ENCODE results near the gene SPC25. TPM values are rescaled to one million over a fixed set of nuclear protein-coding genes. Genes with fewer than 3 reads are reported as not detected.

Gene SPC25
- total RNA-seq, 1 donor from 2014 or later: 0.18 TPM

DNA sequence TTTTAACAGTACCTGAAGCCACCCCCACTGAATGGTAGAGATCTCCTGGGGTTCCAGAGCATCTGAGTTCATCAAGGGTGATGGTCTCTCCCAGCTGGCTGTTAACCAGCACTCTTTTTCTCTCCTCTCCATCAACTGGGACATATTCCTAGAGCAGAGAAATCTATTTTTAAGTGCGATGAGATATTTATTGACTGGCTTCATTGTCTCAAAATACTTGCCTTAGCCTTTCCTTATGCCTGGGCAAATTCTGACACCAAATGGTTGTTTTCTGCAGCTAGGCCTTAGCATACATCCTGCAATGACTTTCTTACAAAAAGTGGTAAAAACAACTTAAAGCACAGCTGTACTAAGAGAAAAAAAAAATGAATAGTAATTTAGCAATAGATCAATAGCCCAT, 68.2 kb downstream of the SPC25 start:
- intact Hi-C loops (cut with micrococcal nuclease): no loop called here
- TF ChIP-seq, protein P1, sequence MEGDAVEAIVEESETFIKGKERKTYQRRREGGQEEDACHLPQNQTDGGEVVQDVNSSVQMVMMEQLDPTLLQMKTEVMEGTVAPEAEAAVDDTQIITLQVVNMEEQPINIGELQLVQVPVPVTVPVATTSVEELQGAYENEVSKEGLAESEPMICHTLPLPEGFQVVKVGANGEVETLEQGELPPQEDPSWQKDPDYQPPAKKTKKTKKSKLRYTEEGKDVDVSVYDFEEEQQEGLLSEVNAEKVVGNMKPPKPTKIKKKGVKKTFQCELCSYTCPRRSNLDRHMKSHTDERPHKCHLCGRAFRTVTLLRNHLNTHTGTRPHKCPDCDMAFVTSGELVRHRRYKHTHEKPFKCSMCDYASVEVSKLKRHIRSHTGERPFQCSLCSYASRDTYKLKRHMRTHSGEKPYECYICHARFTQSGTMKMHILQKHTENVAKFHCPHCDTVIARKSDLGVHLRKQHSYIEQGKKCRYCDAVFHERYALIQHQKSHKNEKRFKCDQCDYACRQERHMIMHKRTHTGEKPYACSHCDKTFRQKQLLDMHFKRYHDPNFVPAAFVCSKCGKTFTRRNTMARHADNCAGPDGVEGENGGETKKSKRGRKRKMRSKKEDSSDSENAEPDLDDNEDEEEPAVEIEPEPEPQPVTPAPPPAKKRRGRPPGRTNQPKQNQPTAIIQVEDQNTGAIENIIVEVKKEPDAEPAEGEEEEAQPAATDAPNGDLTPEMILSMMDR (IDR thresholded peaks at IDR 0.05): no peak
- POLR2A ChIA-PET: no interaction called here
- H3K4me1 Mint-ChIP-seq: no peaks in the 10 kb centered on the region
- H3K36me3 Mint-ChIP-seq (ENCODE audit: low read depth): no peaks in the 10 kb centered on the region
- DNase-seq: no peak
- ATAC-seq (ENCODE audit: low read depth): no peak
- H3K27ac Mint-ChIP-seq: no peak overlapping the region
- CTCF ChIA-PET: no interaction called here
- H3K4me3 Mint-ChIP-seq: no peak overlapping the region
- H3K9me3 Mint-ChIP-seq: no peaks in the 10 kb centered on the region
- no peaks in the 10 kb centered on the region for H3K27me3 Mint-ChIP-seq

DNA sequence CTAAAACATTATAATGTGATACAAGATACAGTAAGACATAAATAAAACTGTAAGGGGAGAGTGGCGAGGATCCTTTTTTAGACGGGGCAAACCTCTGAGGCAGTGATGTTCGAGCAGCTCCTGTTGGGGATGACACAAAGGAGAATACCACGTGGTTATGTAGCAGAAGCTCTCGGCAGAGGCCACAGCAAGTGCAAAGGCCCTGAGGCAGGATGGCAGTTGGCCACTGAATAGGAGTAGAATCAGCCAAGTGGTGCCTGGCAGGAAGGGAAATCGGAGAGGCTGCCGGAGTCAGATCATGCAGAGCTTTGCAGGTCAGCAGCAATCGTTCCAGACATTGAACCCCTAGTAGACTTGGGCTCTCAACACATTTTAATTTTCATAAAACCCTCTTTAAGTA, 68.7 kb downstream of the SPC25 start:
- CTCF ChIA-PET: no interaction called here
- intact Hi-C loops (cut with micrococcal nuclease): no loop called here
- no peaks in the 10 kb centered on the region for H3K27me3 Mint-ChIP-seq

More for the DNA sequence above, 68.7 kb downstream of the SPC25 start:
- ATAC-seq (ENCODE audit: low read depth) (no peak), DNase-seq (no peak)
- POLR2A ChIA-PET: no interaction called here
- H3K36me3 Mint-ChIP-seq (ENCODE audit: low read depth): no peaks in the 10 kb centered on the region
- no peaks in the 10 kb centered on the region for H3K9me3 Mint-ChIP-seq
- H3K4me3 Mint-ChIP-seq: no peak overlapping the region
- no peak overlapping the region for H3K27ac Mint-ChIP-seq
- no peaks in the 10 kb centered on the region for H3K4me1 Mint-ChIP-seq
- TF ChIP-seq, protein P1 (IDR thresholded peaks at IDR 0.05): no peak

Other genes starting within 250 kb of the SPC25 start
- 0.07 TPM in 1 of 2 replicates, not detected in the other for gene NOSTRIN, start 87.8 kb downstream of the SPC25 start, total RNA-seq
- gene G6PC2, start 10.9 kb upstream of the SPC25 start, total RNA-seq: not detected in 2 replicates
- gene ABCB11, start 140.9 kb upstream of the SPC25 start, total RNA-seq: 0.05 TPM in 1 of 2 replicates, not detected in the other
- gene DHRS9, start 179.1 kb upstream of the SPC25 start, total RNA-seq: 0.71 and 1.2 TPM in 2 replicates